ENCODE results near the gene ACTL8. TPM values are rescaled to one million over a fixed set of nuclear protein-coding genes. Genes with fewer than 3 reads are reported as not detected.

ACTL8 gene
- total RNA-seq, 1 donor from 2014 or later = 0.17 TPM

- no peak for TF ChIP-seq CTCF (IDR thresholded peaks at IDR 0.05; ENCODE audit: insufficient read depth, low read length, poor library complexity, severe bottlenecking)
- H3K27me3 ChIP-seq (ENCODE audit: control insufficient read depth, insufficient read depth, low read length) = peaks cover 8% of the 10 kb centered on the region
- no peaks in the 10 kb centered on the region for H3K36me3 ChIP-seq (ENCODE audit: control insufficient read depth, insufficient read depth, low read length)
- no peak for DNase-seq (ENCODE audit: low read depth)
- no peak overlapping the region for H3K4me3 ChIP-seq (ENCODE audit: low read depth, low read length)
Observed at GRCh38 chr1:17820198-17820597, 65.1 kb downstream of the ACTL8 start.

DNA sequence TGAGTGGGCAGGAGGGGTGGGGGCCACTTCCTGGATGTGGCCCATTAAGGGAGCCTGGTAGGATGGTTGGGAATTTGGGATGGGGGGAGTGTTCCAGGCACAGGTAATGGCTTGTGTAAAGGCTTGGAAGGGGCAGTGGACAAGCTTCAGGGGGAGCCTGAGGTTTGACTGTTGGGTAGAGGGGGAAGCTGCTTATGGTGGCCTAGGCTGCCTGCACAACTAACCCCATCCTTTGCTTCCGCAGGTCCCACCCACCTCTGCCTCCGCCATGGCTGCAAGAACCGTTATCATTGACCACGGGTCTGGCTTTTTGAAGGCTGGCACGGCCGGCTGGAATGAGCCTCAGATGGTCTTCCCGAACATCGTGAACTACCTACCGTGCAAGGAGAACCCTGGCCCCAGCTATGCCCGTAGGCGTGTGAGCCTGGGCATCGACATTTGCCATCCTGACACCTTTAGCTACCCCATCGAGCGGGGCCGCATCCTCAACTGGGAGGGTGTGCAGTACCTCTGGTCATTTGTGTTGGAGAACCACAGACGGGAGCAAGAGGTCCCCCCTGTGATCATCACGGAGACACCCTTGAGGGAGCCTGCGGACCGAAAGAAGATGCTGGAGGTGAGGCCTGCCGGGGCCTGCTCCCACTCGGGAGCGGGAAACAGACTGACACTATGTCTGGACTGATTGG is 67.8 kb downstream of the ACTL8 start:
- DNase-seq (ENCODE audit: low read depth) = no peak
- H3K27me3 ChIP-seq (ENCODE audit: control insufficient read depth, insufficient read depth, low read length) = peaks cover 14% of the 10 kb centered on the region
- no peak overlapping the region for H3K4me3 ChIP-seq (ENCODE audit: low read depth, low read length)
- H3K36me3 ChIP-seq (ENCODE audit: control insufficient read depth, insufficient read depth, low read length) = no peaks in the 10 kb centered on the region
- TF ChIP-seq CTCF (IDR thresholded peaks at IDR 0.05; ENCODE audit: insufficient read depth, low read length, poor library complexity, severe bottlenecking) = no peak

DNA sequence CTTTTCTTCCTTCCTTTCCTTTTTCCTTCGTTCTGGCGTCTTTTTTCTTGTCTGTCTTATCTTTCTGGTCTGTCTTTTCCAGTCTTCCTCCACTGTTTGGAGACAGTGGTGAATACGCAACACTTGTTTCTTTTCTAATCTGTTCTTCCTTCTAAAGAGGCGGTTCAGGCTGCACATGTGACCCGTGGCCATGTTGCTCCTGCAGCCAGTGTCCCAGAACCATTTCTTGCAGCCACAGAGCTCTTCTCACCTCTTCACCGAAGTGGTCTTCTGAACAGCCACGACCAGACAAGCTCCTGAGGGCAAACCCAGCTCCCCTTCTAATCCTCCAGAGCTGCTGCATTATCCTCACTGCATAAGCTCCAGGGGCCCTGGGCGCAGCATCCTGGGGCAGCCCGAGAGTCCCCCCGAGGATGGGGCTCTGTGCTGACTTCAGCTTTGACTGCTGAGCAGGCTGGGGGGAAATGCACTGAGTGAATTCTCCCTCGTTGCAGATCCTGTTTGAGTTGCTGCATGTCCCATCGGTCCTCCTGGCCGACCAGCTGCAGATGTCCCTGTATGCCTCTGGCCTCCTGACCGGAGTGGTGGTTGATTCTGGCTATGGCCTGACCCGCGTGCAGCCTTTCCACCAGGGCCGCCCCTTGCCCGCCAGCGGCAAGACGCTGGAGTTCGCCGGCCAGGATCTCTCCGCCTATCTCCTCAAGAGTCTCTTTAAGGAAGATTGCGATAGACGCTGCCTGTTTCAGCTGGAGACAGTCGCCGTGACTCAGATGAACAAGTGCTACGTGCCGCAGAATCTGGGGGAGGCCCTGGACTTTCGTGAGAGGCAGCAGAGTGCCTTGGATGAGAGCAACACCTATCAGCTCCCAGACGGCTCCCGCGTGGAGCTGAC is 70.4 kb downstream of the ACTL8 start:
- peaks cover 6% of the 10 kb centered on the region for H3K27me3 ChIP-seq (ENCODE audit: control insufficient read depth, insufficient read depth, low read length)
- no peak for TF ChIP-seq CTCF (IDR thresholded peaks at IDR 0.05; ENCODE audit: insufficient read depth, low read length, poor library complexity, severe bottlenecking)
- no peak for DNase-seq (ENCODE audit: low read depth)
- no peak overlapping the region for H3K4me3 ChIP-seq (ENCODE audit: low read depth, low read length)
- H3K36me3 ChIP-seq (ENCODE audit: control insufficient read depth, insufficient read depth, low read length) = no peaks in the 10 kb centered on the region

GRCh38 chr1:17826165-17826488 is 71.0 kb downstream of the ACTL8 start:
- peaks cover 6% of the 10 kb centered on the region for H3K27me3 ChIP-seq (ENCODE audit: control insufficient read depth, insufficient read depth, low read length)
- no peaks in the 10 kb centered on the region for H3K36me3 ChIP-seq (ENCODE audit: control insufficient read depth, insufficient read depth, low read length)
- TF ChIP-seq CTCF (IDR thresholded peaks at IDR 0.05; ENCODE audit: insufficient read depth, low read length, poor library complexity, severe bottlenecking) = peak; percentile 64
- DNase-seq (ENCODE audit: low read depth) = no peak
- H3K4me3 ChIP-seq (ENCODE audit: low read depth, low read length) = no peak overlapping the region

GRCh38 chr1:17828991-17829390 is 73.9 kb downstream of the ACTL8 start:
- Histone ChIP-seq H3K4me3 (ENCODE audit: low read depth, low read length) (no peak overlapping the region), H3K36me3 (ENCODE audit: control insufficient read depth, insufficient read depth, low read length) (no peaks in the 10 kb centered on the region), H3K27me3 (ENCODE audit: control insufficient read depth, insufficient read depth, low read length) (peaks cover 6% of the 10 kb centered on the region)
- TF ChIP-seq CTCF (IDR thresholded peaks at IDR 0.05; ENCODE audit: insufficient read depth, low read length, poor library complexity, severe bottlenecking) = no peak
- no peak for DNase-seq (ENCODE audit: low read depth)

Measured in kidney epithelial cell (primary cell).